NCI-H1048 (cell line): Measurements from ENCODE around the gene AIPL1.

Experiments used
- DNase-seq: peaks from one replicate; lab custom pipeline; 2025; lab: John Stamatoyannopoulos, UW

The AIPL1 gene

GRCh38 chr17:6449307-6449706 lies 14.4 kb upstream of the AIPL1 start:
- no peak for DNase-seq

GRCh38 chr17:6448473-6448872 lies 13.6 kb upstream of the AIPL1 start:
- DNase-seq = no peak

- no peak for DNase-seq
Measured at GRCh38 chr17:6446516-6447100, 11.7 kb upstream of the AIPL1 start.

- no peak for DNase-seq
Measured at GRCh38 chr17:6444571-6445335, 9.8 kb upstream of the AIPL1 start.

DNA sequence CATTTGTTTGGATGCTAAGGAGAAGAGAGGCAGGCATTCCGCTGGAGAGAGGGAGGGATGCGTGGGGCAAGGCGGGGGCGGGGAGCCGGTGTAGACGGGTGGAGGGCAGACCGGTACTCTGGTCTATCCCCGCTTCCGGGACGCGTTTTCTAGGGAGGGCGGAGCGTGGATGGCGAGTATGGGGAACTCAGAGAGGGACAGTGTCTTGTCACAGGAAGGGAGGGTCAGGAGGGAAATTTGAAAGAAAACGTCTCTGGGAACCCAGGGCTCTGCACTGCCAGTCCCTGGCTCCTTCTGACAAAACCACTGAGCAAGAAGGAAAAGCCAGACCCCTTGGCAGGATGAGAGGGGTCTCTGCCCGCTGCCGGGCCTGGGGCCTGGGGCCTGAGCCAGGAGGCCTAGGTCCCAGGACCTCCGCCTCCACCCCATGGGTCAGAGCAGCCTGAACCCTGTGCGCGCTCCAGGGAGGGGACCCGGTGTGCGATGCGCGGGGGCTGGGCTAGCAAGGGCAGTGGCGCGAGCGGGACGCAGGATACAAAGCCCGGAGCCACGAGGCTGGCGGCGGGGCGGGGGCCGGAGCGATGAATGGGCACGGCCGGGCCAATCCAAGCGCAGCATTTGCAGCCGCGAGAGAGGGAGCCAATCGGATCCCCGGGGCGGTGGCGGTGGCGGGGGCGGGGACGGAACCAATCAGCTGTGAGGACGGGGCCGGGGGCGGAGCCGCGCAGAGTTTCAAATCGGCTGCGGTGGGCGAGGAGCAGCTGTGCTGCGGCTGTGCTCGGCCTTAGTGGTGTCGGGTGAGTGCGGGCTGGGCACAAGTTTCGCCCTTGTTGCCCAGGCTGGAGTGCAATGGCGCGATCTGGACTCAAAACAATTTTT lies 9.0 kb upstream of the AIPL1 start, which contains the start of gene PIMREG:
Gene PIMREG (plus strand): TSS at position 764 of the 879 bp plus-strand sequence. CDS start 656 bp downstream, outside the sequence.
- DNase-seq = peak; percentile 88

GRCh38 chr17:6442775-6443174 lies 7.9 kb upstream of the AIPL1 start:
- DNase-seq = no peak

DNA sequence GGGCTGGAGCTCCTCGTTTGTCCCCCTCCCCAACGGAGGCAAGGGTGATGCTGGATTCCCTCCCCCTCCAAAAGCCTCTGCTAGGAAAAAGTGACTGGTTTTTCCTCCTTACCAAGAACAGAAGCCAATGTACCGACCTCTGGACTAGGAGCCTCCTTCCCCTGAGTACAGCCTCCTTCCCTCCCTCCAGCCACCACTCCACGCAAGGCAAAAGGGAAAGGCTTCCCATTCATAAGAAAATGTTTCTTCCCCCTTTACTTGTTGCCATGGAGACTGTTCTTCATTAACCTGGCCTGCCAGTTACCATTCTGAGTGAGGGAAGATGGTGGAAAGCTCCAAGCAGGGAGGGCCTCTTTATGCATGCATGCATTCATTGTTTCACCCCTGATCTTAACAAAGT lies 5.0 kb upstream of the AIPL1 start:
- DNase-seq = no peak

DNA sequence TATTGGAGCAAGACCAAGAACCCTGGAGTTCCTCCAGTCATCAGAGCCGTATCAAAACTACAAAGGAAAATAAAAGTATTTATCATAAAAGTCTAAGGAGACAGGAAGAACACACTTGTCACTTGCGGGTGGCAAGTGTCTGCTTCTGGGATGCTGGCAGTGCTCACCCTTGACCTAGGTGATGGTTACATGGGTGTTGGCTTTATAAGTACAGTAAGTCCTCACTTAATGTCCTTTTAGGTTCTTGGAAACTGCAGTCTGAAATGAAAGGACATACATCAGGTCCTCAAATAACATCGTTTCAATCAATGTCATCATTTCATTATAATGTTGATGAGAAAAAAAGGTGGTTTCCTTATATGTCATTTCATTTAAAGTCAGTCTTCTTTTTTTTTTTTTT lies 3.0 kb upstream of the AIPL1 start:
- DNase-seq = no peak

DNA sequence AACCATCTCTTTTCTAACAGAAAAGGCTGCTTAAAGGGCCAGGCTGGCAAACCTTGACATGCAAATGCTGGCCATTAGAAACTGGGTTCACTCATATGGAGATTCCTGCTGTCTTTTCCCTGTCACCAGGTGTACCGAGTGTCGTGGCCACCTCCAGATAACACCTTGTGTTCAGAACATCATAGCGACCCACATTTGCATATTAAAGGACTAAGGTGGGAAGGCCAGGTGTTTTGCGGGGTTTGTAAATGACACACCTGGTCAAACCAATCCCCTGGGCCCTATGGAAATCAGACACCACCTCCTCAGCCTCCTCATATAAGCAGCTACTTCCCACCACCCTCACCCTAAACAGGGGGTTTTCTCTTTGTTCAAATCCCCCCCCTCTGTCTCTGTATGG lies 2.5 kb upstream of the AIPL1 start:
- DNase-seq = no peak

GRCh38 chr17:6435968-6436367 lies 1.0 kb upstream of the AIPL1 start:
- DNase-seq = no peak

DNA sequence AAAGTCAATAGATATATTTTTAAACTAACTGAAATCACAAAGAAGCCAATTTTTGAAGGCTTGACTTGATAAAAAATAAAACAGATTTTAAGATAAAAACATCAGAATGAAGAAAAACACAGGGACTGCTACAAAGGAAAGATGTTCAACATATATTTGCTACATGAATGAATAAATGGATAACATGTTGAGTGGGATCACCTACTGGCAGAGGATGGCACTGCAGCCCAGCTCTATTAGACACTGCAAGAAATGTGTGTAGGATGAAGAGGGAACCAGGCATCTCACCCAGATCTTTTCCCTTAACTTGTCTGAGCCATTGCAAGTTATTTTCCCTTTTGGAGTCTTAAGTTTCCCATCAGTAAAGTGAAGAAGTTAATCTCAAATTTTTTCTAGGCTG lies 4.2 kb downstream of the AIPL1 start:
- DNase-seq = no peak

- DNase-seq = no peak
Measured at GRCh38 chr17:6429266-6429665, 5.7 kb downstream of the AIPL1 start.

DNA sequence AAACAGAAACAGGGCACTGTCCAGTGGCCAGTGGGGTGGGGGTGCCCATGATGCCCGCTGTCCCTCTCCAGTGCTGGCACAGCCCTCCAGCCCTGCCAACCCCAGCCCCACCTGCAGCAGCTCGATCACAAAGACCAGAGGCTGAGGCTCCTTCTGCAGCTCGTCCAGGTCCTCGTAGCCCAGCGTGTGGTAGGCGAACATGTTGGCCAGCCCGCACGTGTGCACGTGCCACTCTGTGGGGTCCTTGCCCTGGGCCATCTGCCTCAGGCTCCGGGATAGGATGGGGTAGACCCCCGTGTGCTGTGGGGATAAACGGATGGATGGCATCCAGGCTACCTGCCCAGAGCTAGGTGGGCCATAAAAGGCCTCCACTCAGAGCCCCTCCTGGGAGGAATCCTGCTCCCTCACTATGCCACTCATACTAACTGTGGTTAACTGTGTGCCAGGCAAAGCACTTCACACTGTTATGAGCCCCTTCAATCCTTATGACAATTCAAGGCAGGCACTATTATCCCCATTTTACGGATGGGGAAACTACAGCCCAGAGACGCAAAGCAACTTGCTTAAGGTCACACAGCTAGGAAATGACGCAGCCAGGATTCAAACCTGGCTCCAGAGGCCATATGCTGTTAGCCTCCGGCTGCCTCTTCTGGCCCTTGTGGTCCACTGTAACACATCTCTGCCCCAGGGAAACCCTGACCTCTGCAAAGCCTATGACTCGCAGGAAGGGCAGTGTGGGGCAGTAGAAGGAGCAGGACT lies 6.5 kb downstream of the AIPL1 start:
- DNase-seq = no peak

DNA sequence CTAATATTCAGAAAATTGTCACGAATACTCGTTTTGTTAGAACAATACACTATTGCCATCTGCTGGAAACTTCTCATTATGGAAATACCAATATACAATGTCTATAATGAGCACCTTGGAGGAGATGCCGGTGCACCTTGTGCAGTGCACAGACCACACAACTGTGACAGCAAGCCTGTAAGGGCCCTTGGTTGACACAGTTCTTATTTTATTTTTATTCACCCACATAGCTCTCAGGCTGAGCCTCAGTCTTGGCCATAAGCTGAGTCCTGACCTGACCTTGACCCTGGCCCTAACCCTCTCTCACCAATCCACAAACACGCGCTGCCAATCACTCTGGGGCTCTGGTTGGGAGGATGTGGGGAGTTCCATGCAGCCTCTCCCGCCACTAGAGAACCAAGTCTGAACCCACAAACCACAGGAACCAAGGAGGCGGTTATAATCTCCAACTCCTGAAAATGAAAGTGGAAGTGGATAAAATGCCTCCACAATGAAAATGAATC lies 7.6 kb downstream of the AIPL1 start:
- DNase-seq = no peak

DNA sequence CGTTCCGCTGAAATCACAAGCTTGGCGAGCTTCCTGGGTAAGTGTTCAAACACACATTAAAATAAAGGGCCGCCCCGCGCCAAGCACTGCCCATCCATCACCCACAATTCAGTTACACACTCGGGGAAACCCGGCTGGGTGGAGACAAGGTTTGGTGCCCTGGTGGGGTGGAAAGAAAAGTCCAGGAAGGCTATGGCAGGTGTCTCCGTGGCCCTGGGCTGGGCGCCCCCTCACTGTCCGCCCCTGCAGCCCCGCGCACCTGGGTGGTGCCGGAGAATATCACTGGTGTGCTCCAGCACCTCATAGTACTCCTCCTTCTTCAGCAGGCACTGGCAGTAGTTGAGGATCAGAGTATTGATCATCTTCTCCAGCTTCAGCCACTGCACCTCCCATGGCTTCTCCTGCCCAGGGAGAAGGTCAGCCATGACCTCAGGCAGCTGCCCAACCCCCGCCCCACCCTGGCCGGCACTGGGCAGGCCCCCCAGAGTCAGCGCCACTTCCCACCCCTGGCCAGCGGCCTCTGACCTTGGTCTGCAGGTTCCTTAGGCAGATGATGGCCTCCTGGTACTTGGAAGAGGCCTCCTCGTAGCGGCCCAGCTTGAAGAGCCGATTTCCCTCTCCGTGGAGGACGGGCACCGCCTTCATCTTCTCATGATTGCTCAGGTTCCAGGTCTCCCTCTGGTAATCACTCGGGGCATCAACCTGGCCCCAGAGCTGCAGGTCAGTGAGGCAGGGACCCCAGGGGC lies 8.4 kb downstream of the AIPL1 start:
- no peak for DNase-seq

DNA sequence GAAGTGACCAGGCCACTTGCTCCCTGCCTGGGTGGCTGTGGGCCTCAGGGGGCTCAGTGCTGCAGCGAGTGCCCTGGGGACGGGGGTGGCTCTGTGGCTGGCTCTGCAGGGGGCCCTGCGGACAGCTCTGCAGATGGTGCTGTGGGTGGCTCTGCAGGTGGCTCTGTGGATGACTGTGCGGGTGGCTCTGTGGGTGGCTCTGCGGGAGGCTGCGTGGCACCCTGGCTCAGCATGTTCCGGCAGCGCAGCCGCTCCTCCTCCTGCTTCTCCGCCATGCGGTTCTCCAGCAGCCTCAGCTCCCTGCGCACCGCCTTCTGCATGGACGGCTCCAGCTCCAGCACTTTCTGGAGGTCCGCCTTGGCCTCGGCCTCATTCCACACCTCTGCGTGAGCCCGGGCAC lies 9.5 kb downstream of the AIPL1 start:
- no peak for DNase-seq

DNA sequence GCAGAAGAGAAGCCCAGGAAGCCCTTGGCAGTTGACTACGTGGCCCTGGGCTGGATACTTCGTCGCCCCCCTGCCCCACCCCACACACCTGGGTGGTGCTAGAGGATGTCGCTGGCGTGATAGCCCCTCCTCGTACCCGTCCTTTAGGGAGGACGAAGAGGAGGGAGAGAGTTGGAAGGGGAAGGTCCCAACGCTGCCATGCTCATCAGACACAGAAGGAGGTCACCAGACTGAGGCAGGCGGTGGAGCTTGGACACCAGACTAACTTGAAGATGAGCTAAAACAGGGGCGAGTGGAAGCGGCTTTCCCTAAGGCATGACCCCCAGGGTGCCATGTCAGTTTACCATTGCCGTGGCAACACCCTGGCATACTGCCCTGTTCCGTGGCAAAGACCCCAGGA lies 11.0 kb downstream of the AIPL1 start:
- no peak for DNase-seq

- no peak for DNase-seq
Measured at GRCh38 chr17:6422654-6423241, 12.2 kb downstream of the AIPL1 start.

DNA sequence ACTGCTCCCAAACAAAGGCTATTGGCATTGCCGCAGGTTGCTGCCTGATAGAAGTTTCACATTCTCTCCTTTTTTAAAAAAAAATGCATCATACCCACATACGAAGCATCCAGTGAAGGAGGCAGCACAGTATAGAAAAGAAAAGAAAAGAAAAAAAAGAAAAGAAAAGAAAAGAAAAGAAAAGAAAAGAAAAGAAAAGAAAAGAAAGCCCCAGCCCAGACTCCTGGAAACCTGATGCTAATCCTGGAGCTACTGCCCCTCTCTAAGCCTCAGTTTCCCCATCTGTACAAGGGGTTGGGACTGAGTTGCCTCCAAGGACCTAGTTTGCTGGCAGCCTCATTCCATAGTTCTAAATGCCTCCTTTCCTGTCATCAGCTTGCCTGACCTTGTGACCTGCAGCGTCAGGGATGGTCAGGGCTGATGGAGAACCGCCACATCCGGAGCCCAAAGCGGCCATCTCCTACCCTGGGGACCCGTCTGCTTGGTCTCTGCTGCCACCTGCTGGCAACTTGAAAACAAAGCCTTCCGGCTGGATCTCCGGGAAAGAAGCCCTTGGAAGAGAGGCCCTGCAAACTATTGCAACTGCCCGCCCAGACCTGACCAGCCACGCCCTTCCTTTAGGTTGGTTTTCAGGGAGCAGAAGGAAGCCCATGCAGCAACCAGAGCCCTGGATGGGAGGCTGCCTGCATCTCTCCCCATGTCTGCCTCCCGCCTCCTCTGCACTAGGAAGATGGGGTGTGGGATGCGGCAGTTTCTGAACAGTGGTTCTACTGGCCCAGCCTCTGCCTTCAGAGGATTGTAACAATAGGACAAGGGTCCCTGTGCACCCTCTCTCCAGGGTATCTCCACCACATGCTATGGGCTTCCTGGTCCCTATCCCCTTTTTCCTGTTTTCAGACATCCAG lies 13.0 kb downstream of the AIPL1 start:
- DNase-seq = peak; percentile 35

DNA sequence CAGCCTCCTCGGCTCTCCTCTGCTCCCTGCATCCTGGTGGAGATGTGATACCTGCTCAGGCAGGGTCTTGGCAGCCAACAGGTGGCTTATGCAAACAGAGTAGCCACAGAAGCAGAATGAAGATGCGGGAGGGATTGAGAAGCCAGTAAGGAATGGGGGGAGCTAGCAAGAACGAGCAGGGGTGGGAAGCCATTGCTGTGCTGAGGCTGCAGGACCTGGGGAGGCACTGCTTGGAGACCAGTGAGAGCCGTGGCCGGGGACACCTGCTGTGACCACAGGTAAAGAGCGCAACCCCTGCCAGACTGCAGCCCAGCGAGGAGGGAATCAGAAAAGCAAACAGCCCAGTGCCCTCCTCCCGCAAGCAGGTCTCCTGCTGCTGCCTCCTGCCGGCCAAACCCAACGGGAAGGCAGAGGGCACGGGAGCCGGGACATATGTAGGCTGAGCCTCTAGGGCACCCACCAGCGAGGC lies 14.7 kb downstream of the AIPL1 start:
- DNase-seq = no peak
